T-helper 1 cell treated with Interleukin-12 subunit alpha and Interleukin-12 subunit beta and Interleukin-4 antibody, amounts not matched to agents 30 μg/mL and 1 μg/mL, for 36 hours (primary cell): ENCODE measurements around the gene ADK.

Experiments used
- H3K27ac Mint-ChIP-seq: one replicate; pipeline ENCODE4 v1.8.0; 2021; ENCODE audit warnings: mild to moderate bottlenecking, mixed read lengths
- H3K27me3 Mint-ChIP-seq: one replicate; pipeline ENCODE4 v1.8.0; 2021; ENCODE audit warnings: low read depth, mixed read lengths
- H3K36me3 Mint-ChIP-seq: one replicate; pipeline ENCODE4 v1.8.0; 2021; ENCODE audit warnings: low read depth, mixed read lengths
- H3K4me1 Mint-ChIP-seq: one replicate; pipeline ENCODE4 v1.8.0; 2021; ENCODE audit warnings: low read depth, mixed read lengths
- H3K4me3 Mint-ChIP-seq: one replicate; pipeline ENCODE4 v1.8.0; 2021; ENCODE audit warnings: mild to moderate bottlenecking, moderate library complexity, mixed read lengths
- H3K9me3 Mint-ChIP-seq: one replicate; pipeline ENCODE4 v1.8.0; 2021; ENCODE audit warnings: mixed read lengths

ADK gene

DNA sequence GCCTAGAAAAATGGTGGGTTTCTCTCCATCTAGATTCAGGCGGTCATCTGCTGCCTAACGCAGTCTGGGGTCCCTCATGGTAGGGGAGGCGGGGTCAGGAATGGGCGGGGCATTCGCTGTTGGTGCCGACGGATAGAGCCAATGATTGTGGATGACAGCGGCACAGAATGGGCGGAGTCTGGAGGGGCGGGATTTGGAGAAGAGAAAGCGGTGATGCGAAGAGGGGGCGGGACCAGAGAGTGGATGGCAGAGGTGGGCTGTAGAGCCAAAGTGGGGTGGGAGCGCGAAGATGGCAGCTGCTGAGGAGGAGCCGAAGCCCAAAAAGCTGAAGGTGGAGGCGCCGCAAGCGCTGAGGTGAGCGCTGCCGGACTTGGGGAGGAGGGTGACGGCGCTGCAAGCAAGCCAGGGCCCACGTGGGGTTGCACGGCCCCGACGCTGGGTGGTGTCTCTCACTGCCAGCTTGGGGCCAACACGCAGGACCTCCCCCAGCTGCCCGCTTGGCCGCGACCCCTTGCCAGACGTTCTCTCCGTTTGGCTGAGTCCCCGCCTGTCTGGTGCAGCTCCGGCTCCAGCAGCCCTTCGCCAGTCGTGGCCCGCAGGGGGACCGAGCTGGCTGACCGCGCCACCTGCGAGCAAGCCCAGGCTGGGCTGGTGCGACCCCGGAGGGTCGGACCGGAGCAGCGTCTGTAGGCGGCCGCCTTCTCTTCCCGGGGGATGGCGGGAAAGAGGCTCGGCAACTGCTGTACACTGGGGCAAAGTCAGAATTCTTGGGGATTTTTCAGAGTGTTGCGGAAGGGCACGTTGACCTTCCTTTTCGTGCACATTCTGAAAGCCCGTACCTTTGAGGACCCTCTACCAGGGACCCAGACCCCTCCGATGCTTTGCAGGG is at the start of gene ADK:
TSS of gene ADK (plus strand) at position 232 of the 889 bp plus-strand sequence. CDS start at position 290, 58 bp downstream.
- Mint-ChIP-seq H3K9me3 (no peaks in the 10 kb centered on the region), H3K4me3 (no peak within 1 kb of the TSS), H3K4me1 (peaks cover 17% of the 10 kb centered on the region), H3K27ac (peak within 1 kb of the TSS; percentile 63), H3K27me3 (no peaks in the 10 kb centered on the region), H3K36me3 (peaks cover 2% of the 10 kb centered on the region)

GRCh38 chr10:74103560-74104258 is 47.3 kb upstream of the ADK start:
- Mint-ChIP-seq H3K4me3 (no peak overlapping the region), H3K4me1 (peaks cover 6% of the 10 kb centered on the region), H3K9me3 (no peaks in the 10 kb centered on the region), H3K27me3 (no peaks in the 10 kb centered on the region), H3K36me3 (peaks cover 35% of the 10 kb centered on the region), H3K27ac (no peak overlapping the region)

DNA sequence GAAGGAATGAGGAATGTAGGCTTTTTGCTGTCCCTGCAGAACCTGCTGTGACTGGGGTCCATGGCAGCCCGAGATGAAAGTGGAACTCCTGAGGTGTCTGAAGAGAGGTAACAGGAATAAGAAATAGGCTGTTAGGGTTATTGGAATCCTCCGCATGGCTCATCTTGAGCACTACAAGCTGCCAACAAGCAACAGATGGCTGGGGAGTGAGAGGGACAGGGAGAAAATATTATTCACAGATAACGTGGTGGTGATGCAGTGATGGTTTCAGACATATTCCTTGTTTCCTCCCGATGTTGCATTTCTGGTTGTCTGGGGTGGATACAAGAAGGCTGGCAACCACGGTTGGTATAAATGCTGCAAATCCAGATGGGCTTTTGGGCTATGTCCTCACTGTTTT is 46.5 kb upstream of the ADK start:
- Mint-ChIP-seq H3K4me3 (no peak overlapping the region), H3K27ac (no peak overlapping the region), H3K36me3 (peaks cover 35% of the 10 kb centered on the region)

GRCh38 chr10:74104996-74105395 is 46.0 kb upstream of the ADK start:
- Mint-ChIP-seq H3K36me3 (peaks cover 39% of the 10 kb centered on the region), H3K27me3 (no peaks in the 10 kb centered on the region), H3K27ac (no peak overlapping the region), H3K4me3 (no peak overlapping the region), H3K4me1 (peaks cover 1% of the 10 kb centered on the region), H3K9me3 (no peaks in the 10 kb centered on the region)

More for the DNA sequence above, 46.5 kb upstream of the ADK start:
- Mint-ChIP-seq H3K4me1 (no peaks in the 10 kb centered on the region), H3K27me3 (no peaks in the 10 kb centered on the region), H3K9me3 (no peaks in the 10 kb centered on the region)

DNA sequence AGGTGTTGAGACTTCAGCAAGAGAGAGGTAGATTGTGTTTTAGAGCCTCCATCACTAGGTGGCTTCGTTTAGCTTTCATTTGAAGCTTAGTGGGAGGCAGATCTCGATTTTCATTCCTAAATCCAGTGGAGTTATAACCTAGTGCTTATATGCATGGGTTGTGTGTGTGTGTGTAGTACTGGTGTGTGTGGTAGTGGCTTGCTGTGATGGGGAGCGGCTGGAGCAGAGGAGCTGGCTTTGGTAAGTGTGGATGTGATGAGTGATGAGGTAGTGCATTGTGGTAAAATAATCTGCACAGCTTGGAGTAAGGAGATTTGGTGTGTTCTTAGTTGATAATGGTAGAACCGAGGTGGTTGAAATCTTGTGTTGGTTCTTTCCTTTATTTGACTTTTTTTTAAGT is 43.6 kb upstream of the ADK start:
- Mint-ChIP-seq H3K27me3 (no peaks in the 10 kb centered on the region), H3K4me3 (no peak overlapping the region), H3K27ac (no peak overlapping the region), H3K36me3 (peaks cover 55% of the 10 kb centered on the region), H3K9me3 (no peaks in the 10 kb centered on the region), H3K4me1 (peaks cover 3% of the 10 kb centered on the region)

GRCh38 chr10:74109452-74109851 is 41.6 kb upstream of the ADK start:
- Mint-ChIP-seq H3K4me3 (no peak overlapping the region), H3K4me1 (peaks cover 3% of the 10 kb centered on the region), H3K9me3 (no peaks in the 10 kb centered on the region), H3K36me3 (peaks cover 64% of the 10 kb centered on the region), H3K27me3 (no peaks in the 10 kb centered on the region), H3K27ac (no peak overlapping the region)

DNA sequence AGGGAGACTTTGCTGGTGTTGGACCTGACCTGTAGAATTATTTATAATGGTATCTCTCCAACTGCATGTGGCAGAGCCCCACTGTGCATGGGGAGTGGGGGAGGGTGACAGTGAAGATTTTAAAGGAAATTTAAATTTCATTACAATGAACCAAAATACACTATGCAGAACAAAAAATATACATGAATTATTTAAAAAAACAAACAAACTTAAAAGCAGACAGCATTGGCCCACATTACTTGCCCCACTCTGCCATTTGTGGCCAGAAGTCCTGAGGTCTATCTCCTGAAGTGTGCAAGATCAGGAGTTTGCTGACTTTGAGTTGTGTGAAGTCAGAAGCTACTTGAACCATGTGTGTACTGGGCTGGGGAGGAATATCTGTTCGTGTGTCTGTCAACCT is 40.9 kb upstream of the ADK start:
- Mint-ChIP-seq H3K27ac (no peak overlapping the region), H3K9me3 (no peaks in the 10 kb centered on the region), H3K4me1 (peaks cover 3% of the 10 kb centered on the region), H3K36me3 (peaks cover 63% of the 10 kb centered on the region), H3K27me3 (no peaks in the 10 kb centered on the region), H3K4me3 (no peak overlapping the region)

DNA sequence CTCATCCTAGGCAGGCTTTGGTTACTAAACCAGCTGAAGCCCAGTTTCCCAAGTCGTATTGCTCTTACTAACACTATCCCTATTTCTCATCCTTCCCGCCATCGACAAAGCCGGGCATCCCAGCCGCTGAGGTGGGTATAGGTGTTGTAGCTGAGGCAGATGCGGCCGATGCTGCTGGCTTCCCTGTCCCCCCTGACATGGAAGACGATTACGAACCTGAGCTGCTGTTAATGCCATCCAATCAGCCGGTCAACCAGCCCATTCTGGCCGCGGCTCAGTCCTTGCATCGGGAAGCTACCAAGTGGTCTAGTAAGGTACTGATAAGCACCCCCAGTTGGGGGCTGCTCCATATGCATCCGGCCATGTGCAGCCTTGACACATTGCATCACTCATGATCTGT is 39.2 kb upstream of the ADK start:
- Mint-ChIP-seq H3K9me3 (no peaks in the 10 kb centered on the region), H3K27me3 (no peaks in the 10 kb centered on the region), H3K36me3 (peaks cover 67% of the 10 kb centered on the region), H3K27ac (no peak overlapping the region), H3K4me1 (peaks cover 6% of the 10 kb centered on the region), H3K4me3 (no peak overlapping the region)

DNA sequence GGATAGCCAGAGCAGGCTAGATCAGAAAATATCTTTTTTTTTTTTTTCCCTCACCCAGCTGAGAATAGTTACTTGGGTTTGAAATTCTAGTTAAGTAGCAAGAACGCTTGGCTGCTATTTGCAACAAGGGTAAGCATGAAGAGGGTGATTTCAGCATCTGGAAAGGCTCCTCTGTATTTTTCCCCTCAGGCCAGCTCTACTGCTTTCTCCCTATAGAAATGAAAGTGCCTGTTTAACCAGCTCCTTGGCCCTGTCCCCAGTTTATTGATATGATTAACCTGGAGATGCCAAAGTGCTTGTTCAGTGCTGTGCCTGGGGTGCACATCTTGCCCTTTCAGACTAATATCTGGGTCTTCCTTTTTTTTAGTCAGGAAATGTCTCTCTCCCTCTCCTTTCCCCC is 37.5 kb upstream of the ADK start:
- no peaks in the 10 kb centered on the region for H3K9me3 Mint-ChIP-seq
- no peaks in the 10 kb centered on the region for H3K27me3 Mint-ChIP-seq
- H3K27ac Mint-ChIP-seq, result no peak overlapping the region
- peaks cover 6% of the 10 kb centered on the region for H3K4me1 Mint-ChIP-seq
- no peak overlapping the region for H3K4me3 Mint-ChIP-seq
- peaks cover 70% of the 10 kb centered on the region for H3K36me3 Mint-ChIP-seq

DNA sequence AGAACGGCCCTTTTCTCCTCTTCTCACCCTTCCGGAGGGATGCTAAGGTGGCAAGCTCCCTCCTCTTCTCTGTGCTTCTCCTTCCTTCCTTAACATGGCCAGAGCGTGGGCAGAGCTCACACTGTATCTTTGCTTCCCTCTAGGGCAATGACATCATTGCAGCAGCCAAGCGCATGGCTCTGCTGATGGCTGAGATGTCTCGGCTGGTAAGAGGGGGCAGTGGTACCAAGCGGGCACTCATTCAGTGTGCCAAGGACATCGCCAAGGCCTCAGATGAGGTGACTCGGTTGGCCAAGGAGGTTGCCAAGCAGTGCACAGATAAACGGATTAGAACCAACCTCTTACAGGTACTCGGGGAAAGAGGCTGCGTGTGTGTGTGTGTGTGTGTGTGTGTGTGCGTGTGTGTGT is 37.0 kb upstream of the ADK start:
- Mint-ChIP-seq H3K36me3 (peaks cover 71% of the 10 kb centered on the region), H3K27me3 (no peaks in the 10 kb centered on the region), H3K9me3 (no peaks in the 10 kb centered on the region), H3K27ac (no peak overlapping the region), H3K4me3 (no peak overlapping the region), H3K4me1 (peaks cover 10% of the 10 kb centered on the region)

DNA sequence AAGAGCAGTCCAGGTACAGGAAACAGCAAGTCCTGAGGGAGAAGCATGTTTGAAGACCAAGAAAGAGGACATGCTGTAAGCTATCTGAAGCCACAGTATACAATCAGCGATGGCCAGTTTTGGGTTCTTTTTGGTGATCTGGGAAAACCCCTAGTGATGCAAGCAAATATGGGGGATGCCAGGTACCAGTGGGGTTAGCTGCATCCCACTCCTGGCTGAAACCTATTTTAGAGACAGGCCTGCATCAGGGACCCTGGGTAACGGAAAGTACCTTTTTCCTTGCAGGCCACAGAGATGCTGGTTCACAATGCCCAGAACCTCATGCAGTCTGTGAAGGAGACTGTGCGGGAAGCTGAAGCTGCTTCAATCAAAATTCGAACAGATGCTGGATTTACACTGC is 33.3 kb upstream of the ADK start:
- peaks cover 66% of the 10 kb centered on the region for H3K36me3 Mint-ChIP-seq
- peak overlapping the region; percentile 26 for H3K27ac Mint-ChIP-seq
- no peaks in the 10 kb centered on the region for H3K9me3 Mint-ChIP-seq
- H3K4me3 Mint-ChIP-seq, result no peak overlapping the region
- H3K27me3 Mint-ChIP-seq, result no peaks in the 10 kb centered on the region
- peaks cover 12% of the 10 kb centered on the region for H3K4me1 Mint-ChIP-seq

- Mint-ChIP-seq H3K9me3 (no peaks in the 10 kb centered on the region), H3K27ac (peak overlapping the region; percentile 34), H3K4me1 (peaks cover 17% of the 10 kb centered on the region), H3K4me3 (no peak overlapping the region), H3K36me3 (peaks cover 67% of the 10 kb centered on the region), H3K27me3 (no peaks in the 10 kb centered on the region)
Measured at GRCh38 chr10:74118804-74119203, 32.2 kb upstream of the ADK start.

GRCh38 chr10:74120911-74121310 is 30.1 kb upstream of the ADK start:
- Mint-ChIP-seq H3K4me1 (peaks cover 13% of the 10 kb centered on the region), H3K9me3 (no peaks in the 10 kb centered on the region), H3K27me3 (no peaks in the 10 kb centered on the region), H3K4me3 (no peak overlapping the region), H3K27ac (no peak overlapping the region), H3K36me3 (peaks cover 63% of the 10 kb centered on the region)

GRCh38 chr10:74121368-74121767 is 29.7 kb upstream of the ADK start:
- H3K9me3 Mint-ChIP-seq, result no peaks in the 10 kb centered on the region
- H3K27ac Mint-ChIP-seq, result peak overlapping the region; percentile 18
- H3K4me3 Mint-ChIP-seq, result no peak overlapping the region
- H3K4me1 Mint-ChIP-seq, result peaks cover 13% of the 10 kb centered on the region
- no peaks in the 10 kb centered on the region for H3K27me3 Mint-ChIP-seq
- H3K36me3 Mint-ChIP-seq, result peaks cover 62% of the 10 kb centered on the region

DNA sequence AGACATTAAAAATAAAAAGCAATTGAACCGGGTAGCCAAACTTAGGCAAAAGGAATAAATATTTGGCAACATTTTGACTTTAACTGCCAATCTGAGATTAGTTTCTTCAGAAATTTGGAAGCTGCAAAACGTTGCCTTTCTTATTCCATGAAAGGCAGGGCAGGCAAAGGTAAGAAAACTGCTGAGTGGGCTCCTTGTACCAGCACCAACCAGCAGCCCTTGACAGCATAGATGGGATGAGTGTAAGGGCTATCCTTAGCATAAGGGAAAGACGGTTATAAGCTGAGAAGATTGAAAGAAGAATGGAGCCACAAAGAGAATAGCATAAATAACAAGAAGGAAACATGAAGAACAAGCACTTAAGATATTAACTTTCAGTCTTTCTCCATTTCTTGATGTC is 29.0 kb upstream of the ADK start:
- Mint-ChIP-seq H3K4me1 (peaks cover 13% of the 10 kb centered on the region), H3K27me3 (no peaks in the 10 kb centered on the region), H3K27ac (no peak overlapping the region), H3K9me3 (no peaks in the 10 kb centered on the region), H3K36me3 (peaks cover 58% of the 10 kb centered on the region), H3K4me3 (no peak overlapping the region)
